Measurements from ENCODE around the gene SLAMF6. TPM values are rescaled to one million over a fixed set of nuclear protein-coding genes. Genes with fewer than 3 reads are reported as not detected.
"Not testable (repeated sequence)": the region's sequence is repeated elsewhere in the genome, so short reads cannot be mapped to it uniquely, and the experiment has no call there.

SLAMF6 gene
- total RNA-seq, 4 donors from 2014 or later: 0.23 to 2.7 (median 1.1) TPM

DNA sequence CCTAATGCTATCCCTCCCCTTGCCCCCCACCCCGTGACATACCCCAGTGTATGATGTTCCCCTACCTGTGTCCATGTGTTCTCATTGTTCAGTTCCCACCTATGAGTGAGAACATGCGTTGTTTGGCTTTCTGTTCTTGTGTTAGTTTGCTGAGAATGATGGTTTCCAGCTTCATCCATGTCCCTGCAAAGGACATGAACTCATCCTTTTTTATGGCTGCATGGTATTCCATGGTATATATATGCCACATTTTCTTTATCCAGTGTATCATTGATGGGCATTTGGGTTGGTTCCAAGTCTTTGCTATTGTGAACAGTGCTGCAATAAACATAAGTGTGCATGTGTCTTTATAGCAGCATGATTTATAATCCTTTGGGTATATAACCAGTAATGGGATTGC lies 734 bp upstream of the SLAMF6 start:
- intact Hi-C loops (cut with DNase I; ENCODE audit: low total_unique reads); H3K4me3 ChIP-seq (ENCODE audit: low read depth, poor library complexity, severe bottlenecking); DNase-seq (ENCODE audit: low spot score in 2 of 2): not testable (repeated sequence)
- 85 to 90% methylated on average over 2 of the region's 2 CpGs for WGBS, 2 donors

DNA sequence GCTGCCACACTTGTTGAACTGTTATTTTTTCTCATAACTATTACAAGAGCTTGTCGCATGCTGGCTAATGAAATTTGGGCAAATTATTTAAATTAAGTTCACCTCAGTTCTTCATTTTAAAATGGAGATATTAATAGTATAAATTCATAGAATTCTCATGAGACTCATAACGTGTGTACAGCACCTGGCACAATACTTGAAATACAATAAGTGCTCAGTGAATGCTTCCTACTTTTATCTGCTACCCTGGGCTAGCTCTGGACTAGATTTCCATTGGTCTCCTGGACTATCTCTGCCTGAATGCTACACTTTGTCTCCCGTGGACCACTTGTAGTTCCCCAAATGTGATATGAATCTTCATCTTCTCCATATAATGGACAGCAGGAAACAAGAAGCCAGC lies 919 bp downstream of the SLAMF6 start:
- no peak for DNase-seq (ENCODE audit: low spot score in 2 of 2)
- 68% methylated on average over 3 of the region's 3 CpGs for WGBS, 2 donors
- TF ChIP-seq, protein P1, sequence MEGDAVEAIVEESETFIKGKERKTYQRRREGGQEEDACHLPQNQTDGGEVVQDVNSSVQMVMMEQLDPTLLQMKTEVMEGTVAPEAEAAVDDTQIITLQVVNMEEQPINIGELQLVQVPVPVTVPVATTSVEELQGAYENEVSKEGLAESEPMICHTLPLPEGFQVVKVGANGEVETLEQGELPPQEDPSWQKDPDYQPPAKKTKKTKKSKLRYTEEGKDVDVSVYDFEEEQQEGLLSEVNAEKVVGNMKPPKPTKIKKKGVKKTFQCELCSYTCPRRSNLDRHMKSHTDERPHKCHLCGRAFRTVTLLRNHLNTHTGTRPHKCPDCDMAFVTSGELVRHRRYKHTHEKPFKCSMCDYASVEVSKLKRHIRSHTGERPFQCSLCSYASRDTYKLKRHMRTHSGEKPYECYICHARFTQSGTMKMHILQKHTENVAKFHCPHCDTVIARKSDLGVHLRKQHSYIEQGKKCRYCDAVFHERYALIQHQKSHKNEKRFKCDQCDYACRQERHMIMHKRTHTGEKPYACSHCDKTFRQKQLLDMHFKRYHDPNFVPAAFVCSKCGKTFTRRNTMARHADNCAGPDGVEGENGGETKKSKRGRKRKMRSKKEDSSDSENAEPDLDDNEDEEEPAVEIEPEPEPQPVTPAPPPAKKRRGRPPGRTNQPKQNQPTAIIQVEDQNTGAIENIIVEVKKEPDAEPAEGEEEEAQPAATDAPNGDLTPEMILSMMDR (IDR thresholded peaks at IDR 0.05): no peak
- no peak for TF ChIP-seq POLR2A (IDR thresholded peaks at IDR 0.05)
- intact Hi-C loops (cut with DNase I; ENCODE audit: low total_unique reads): no loop called here
- H3K4me3 ChIP-seq (ENCODE audit: low read depth, poor library complexity, severe bottlenecking): no peak overlapping the region

GRCh38 chr1:160521554-160521953 lies 1.5 kb downstream of the SLAMF6 start:
- TF ChIP-seq POLR2A (IDR thresholded peaks at IDR 0.05): no peak
- TF ChIP-seq, protein P1 (IDR thresholded peaks at IDR 0.05): no peak
- no peak overlapping the region for H3K4me3 ChIP-seq (ENCODE audit: low read depth, poor library complexity, severe bottlenecking)
- 72 to 78% methylated on average over 2 of the region's 2 CpGs for WGBS, 2 donors
- DNase-seq (ENCODE audit: low spot score in 2 of 2): no peak
- intact Hi-C loops (cut with DNase I; ENCODE audit: low total_unique reads): no loop called here

GRCh38 chr1:160520999-160521398 lies 2.1 kb downstream of the SLAMF6 start:
- TF ChIP-seq, protein P1 (IDR thresholded peaks at IDR 0.05): no peak
- TF ChIP-seq POLR2A (IDR thresholded peaks at IDR 0.05): no peak
- intact Hi-C loops (cut with DNase I; ENCODE audit: low total_unique reads): no loop called here
- H3K4me3 ChIP-seq (ENCODE audit: low read depth, poor library complexity, severe bottlenecking): no peak overlapping the region
- WGBS, 2 donors: 55 to 61% methylated on average over 3 of the region's 3 CpGs
- DNase-seq (ENCODE audit: low spot score in 2 of 2): no peak

DNA sequence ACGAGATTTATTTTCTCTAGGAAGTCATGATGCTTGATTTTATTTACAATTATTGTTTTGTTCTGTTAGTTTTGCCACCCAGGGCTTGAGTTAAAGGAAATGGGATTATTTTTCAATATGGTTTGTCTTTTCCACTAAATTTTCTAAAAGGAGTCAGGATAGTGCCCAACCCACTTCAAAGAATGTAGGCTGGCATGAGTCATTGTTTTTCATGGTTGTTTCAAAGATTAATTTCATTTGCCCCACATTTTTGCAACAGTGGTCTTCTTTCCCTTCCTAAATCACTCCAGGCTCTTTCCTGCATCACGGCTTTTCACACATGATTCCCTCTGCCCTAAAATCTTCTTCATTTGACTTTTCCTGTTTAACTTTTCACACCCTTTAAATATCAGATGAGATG lies 2.5 kb downstream of the SLAMF6 start:
- intact Hi-C loops (cut with DNase I; ENCODE audit: low total_unique reads): no loop called here
- TF ChIP-seq, protein P1 (IDR thresholded peaks at IDR 0.05): no peak
- TF ChIP-seq POLR2A (IDR thresholded peaks at IDR 0.05): no peak
- H3K4me3 ChIP-seq (ENCODE audit: low read depth, poor library complexity, severe bottlenecking): no peak overlapping the region
- DNase-seq (ENCODE audit: low spot score in 2 of 2): no peak
- whole genome bisulfite sequencing, 2 donors: 10 to 17% methylated on average over 2 of the region's 2 CpGs

GRCh38 chr1:160519642-160520435 lies 3.2 kb downstream of the SLAMF6 start:
- intact Hi-C loops (cut with DNase I; ENCODE audit: low total_unique reads): no loop called here
- no peak for TF ChIP-seq POLR2A (IDR thresholded peaks at IDR 0.05)
- TF ChIP-seq, protein P1 (IDR thresholded peaks at IDR 0.05): no peak
- H3K4me3 ChIP-seq (ENCODE audit: low read depth, poor library complexity, severe bottlenecking): no peak overlapping the region
- 41 to 42% methylated on average over 5 of the region's 5 CpGs for WGBS, 2 donors
- no peak for DNase-seq (ENCODE audit: low spot score in 2 of 2)

DNA sequence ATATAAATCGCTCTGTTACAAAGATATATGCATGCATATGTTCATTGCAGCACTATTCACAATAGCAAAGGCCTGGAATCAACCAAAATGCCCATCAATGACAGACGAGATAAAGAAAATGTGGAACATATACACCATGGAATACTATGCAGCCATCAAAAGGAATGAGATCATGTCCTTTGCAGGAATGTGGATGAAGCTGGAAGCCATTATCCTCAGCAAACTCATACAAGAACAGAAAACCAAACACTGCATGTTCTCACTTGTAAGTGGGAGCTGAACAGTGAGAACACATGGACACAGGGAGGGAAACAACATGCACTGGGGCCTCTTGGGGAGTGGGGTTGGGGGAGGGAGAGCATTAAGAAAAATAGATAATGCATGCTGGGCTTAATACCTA lies 5.5 kb downstream of the SLAMF6 start:
- H3K4me3 ChIP-seq (ENCODE audit: low read depth, poor library complexity, severe bottlenecking); DNase-seq (ENCODE audit: low spot score in 2 of 2); intact Hi-C loops (cut with DNase I; ENCODE audit: low total_unique reads): not testable (repeated sequence)
- 40 to 46% methylated on average over 2 of the region's 2 CpGs for WGBS, 2 donors

- 59 to 63% methylated on average over 1 of the region's 1 CpG for WGBS, 2 donors
- intact Hi-C loops (cut with DNase I; ENCODE audit: low total_unique reads); H3K4me3 ChIP-seq (ENCODE audit: low read depth, poor library complexity, severe bottlenecking); DNase-seq (ENCODE audit: low spot score in 2 of 2): not testable (repeated sequence)
Measured at GRCh38 chr1:160515908-160516307, 7.1 kb downstream of the SLAMF6 start.

Data from lower leg skin (tissue), 4 donors.